A673 (cell line): ENCODE results near the gene IL33.

Experiments used
- CTCF ChIP-seq: fragments of 300-800, 200-600 bp; sonication (generic); conservative IDR thresholded peaks from 2 replicates; pipeline ENCODE4 v1.5.1; 2017; ENCODE audit warnings: low read depth, mild to moderate bottlenecking, antibody characterized with exemption, low read length, moderate library complexity, mixed read lengths
- EZH2 ChIP-seq: fragments of 200-600 bp; sonication (generic); IDR thresholded peaks from 2 replicates; pipeline ENCODE4 v1.6.1; 2017; ENCODE audit warnings: borderline replicate concordance, low read depth, mild to moderate bottlenecking, mixed read lengths, antibody characterized with exemption, low read length; ENCODE audit not compliant: poor library complexity, severe bottlenecking

- TF ChIP-seq EZH2 (no peak), CTCF (no peak)
These were observed 41.7 kb upstream of the IL33 start for GRCh38 chr9:6173914-6174313.
